GM12892 (cell line): ENCODE data around the gene HS3ST4.

Experiments
- POLR2A ChIP-seq: IDR thresholded peaks from 2 replicates; pipeline ENCODE4 v1.6.1; 2011; ENCODE audit warnings: low read depth, low read length, control low read depth
- TAF1 ChIP-seq: IDR thresholded peaks from 2 replicates; pipeline ENCODE4 v1.6.1; 2011; ENCODE audit warnings: low read depth, mild to moderate bottlenecking, control low read depth, low read length, borderline replicate concordance

DNA sequence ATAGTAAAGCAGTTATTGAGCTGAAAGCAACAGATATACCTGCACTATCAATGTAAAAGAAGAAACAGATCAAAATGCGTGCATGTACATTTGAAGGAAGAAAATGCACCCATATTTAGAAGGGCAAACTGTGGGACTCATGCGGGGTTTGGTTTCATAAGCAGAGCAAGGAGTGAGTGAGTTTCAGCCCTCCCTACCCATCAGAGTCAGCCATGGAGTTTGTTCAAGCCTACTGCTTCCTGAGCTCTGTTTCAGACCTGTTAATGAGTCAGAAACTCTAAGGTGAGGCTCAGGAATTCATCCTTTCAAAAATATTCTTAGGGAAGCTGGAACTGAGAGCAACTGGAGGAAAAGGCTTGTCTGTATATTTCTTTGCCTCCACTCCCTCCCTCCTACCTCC is 446.2 kb downstream of the HS3ST4 start:
- TF ChIP-seq TAF1 (no peak), POLR2A (no peak)
